ENCODE measurements around the gene KCNG2.

Gene KCNG2

GRCh38 chr18:79800371-79801180, 2.8 kb downstream of the KCNG2 start:
- no peak for DNase-seq

- no peak for DNase-seq
These were observed 3.5 kb downstream of the KCNG2 start for GRCh38 chr18:79801217-79801616.

GRCh38 chr18:79801641-79802040, 3.9 kb downstream of the KCNG2 start:
- DNase-seq, result no peak

GRCh38 chr18:79802298-79802697, 4.6 kb downstream of the KCNG2 start:
- no peak for DNase-seq

- DNase-seq, result no peak
These were observed 5.9 kb downstream of the KCNG2 start for GRCh38 chr18:79803611-79804051.

GRCh38 chr18:79804130-79804787, 6.5 kb downstream of the KCNG2 start:
- DNase-seq, result no peak

- DNase-seq, result no peak
These were observed 7.6 kb downstream of the KCNG2 start for GRCh38 chr18:79805211-79805887.

- no peak for DNase-seq
These were observed 8.3 kb downstream of the KCNG2 start for GRCh38 chr18:79805926-79806487.

- no peak for DNase-seq
These were observed 9.5 kb downstream of the KCNG2 start for GRCh38 chr18:79806976-79807841.

- no peak for DNase-seq
These were observed 11.9 kb downstream of the KCNG2 start for GRCh38 chr18:79809482-79810192.

- no peak for DNase-seq
These were observed 14.3 kb downstream of the KCNG2 start for GRCh38 chr18:79812052-79812451.

- no peak for DNase-seq
These were observed 16.6 kb downstream of the KCNG2 start for GRCh38 chr18:79814373-79814772.

- DNase-seq, result no peak
These were observed 17.9 kb downstream of the KCNG2 start for GRCh38 chr18:79815657-79816056.

GRCh38 chr18:79816092-79816491, 18.4 kb downstream of the KCNG2 start:
- no peak for DNase-seq

- no peak for DNase-seq
These were observed 19.4 kb downstream of the KCNG2 start for GRCh38 chr18:79816981-79817606.

- DNase-seq, result no peak
These were observed 19.9 kb downstream of the KCNG2 start for GRCh38 chr18:79817607-79817998.

- DNase-seq, result no peak
These were observed 20.3 kb downstream of the KCNG2 start for GRCh38 chr18:79818036-79818435.

- no peak for DNase-seq
These were observed 20.9 kb downstream of the KCNG2 start for GRCh38 chr18:79818631-79819030.

GRCh38 chr18:79819064-79819967, 21.6 kb downstream of the KCNG2 start:
- DNase-seq, result no peak

- no peak for DNase-seq
These were observed 22.2 kb downstream of the KCNG2 start for GRCh38 chr18:79819968-79820351.

All from NCI-H446 treated with DMSO at 0.1 percent for 48 hours (cell line).